ENCODE data around the gene CEP170B. TPM values are rescaled to one million over a fixed set of nuclear protein-coding genes. Genes with fewer than 3 reads are reported as not detected.
"Not testable (repeated sequence)": the region's sequence is repeated elsewhere in the genome, so short reads cannot be mapped to it uniquely, and the experiment has no call there.

The CEP170B gene
- total RNA-seq, 2 donors from 2014 or later = 29.1 to 81.2 TPM

DNA sequence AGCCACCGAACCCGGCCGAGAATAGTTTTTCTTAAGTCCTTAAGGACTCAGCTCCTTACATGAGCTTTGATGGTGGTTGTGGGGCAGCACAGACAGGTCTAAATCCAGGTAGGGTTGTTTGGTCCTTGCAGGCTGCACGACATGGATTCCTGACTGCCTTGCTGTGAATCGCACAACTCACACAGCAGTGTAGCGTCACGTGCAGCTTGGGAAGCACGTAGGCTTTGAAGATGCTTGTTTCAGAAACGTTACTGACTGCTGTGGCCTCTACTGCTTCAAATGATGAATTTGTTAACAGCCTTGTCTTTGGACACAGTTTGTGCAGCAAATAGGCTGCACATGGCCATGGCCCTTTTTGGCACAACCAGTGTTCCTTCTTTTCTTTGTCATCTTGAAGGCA lies 34.3 kb upstream of the CEP170B start:
- intact Hi-C loops (cut with DNase I) = no loop called here
- H3K4me3 ChIP-seq = no peak overlapping the region
- TF ChIP-seq POLR2A (IDR thresholded peaks at IDR 0.05) (no peak), CTCF (IDR thresholded peaks at IDR 0.05) (no peak), POLR2AphosphoS5 (IDR thresholded peaks at IDR 0.05) (no peak)
- no peak for DNase-seq (ENCODE audit: low spot score)
- no peak overlapping the region for H3K27ac ChIP-seq
- WGBS = 70% methylated on average over 9 of the region's 9 CpGs
- H3K36me3 ChIP-seq = no peaks in the 10 kb centered on the region
- H3K9me3 ChIP-seq = no peaks in the 10 kb centered on the region
- no peaks in the 10 kb centered on the region for H3K4me1 ChIP-seq (replicated peaks)
- no peaks in the 10 kb centered on the region for H3K27me3 ChIP-seq (replicated peaks; ENCODE audit: insufficient read depth)

DNA sequence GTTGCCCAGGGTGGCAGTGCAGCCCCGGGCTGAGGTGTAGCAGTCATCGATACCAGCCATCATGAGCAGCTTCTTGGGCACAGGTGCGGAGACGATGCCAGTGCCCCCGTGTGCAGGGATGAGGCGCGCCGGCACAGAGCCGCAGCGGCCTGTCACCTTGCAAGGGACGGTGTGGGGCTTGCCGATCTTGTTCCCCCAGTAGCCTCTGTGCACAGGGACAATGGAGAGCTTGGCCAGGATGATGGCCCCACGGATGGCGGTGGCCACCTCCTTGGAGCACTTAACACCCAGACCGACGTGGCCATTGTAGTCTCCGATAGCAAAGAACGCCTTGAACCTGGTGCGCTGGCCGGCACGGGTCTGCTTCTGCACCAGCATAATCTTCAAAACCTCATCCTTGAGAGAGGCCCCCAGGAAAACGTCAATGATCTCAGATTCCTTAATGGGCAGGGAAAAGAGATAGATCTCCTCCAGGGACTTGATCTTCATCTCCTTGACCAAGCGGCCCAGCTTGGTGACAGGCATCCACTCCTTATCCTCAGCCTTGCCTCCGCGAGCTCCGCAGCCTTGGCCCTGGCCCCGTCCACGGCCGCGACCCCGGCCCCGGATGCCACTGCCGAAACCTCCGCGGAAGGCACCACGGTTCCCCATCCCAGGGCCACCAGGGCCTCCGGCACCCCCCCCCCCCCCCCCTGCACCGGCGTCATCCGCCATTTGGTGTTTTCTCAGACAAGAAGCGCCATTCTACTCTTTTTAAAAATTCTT lies 28.7 kb upstream of the CEP170B start:
- H3K27ac ChIP-seq; H3K27me3 ChIP-seq (replicated peaks; ENCODE audit: insufficient read depth); H3K9me3 ChIP-seq; H3K4me1 ChIP-seq (replicated peaks); H3K36me3 ChIP-seq; DNase-seq (ENCODE audit: low spot score); H3K4me3 ChIP-seq; intact Hi-C loops (cut with DNase I): not testable (repeated sequence)
- 91% methylated on average over 38 of the region's 41 CpGs for WGBS

DNA sequence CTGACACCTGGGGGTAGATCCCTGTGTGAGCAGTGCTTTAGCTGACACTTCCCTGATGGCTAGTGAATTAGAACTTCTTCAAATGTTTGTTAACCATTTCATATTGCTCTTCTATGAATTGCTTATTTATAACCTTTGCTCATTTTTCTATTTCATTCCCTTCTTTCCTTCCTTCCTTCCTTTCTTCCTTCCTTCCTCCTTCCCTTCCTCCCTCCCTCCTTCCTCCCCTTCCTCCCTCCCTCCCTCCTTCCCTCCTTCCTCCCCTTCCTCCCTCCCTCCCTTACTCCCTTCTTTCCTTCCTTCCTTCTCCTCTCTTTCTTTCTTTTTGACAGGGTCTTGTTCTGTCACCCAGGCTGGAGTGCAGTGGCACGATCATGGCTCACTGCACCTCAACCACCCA lies 23.3 kb upstream of the CEP170B start:
- 88% methylated on average over 1 of the region's 1 CpG for WGBS
- H3K9me3 ChIP-seq = no peaks in the 10 kb centered on the region
- H3K4me1 ChIP-seq (replicated peaks) = peaks cover 6% of the 10 kb centered on the region
- no peak overlapping the region for H3K4me3 ChIP-seq
- H3K27me3 ChIP-seq (replicated peaks; ENCODE audit: insufficient read depth) = no peaks in the 10 kb centered on the region
- no peaks in the 10 kb centered on the region for H3K36me3 ChIP-seq
- no peak for DNase-seq (ENCODE audit: low spot score)
- TF ChIP-seq POLR2AphosphoS5 (IDR thresholded peaks at IDR 0.05) (no peak), CTCF (IDR thresholded peaks at IDR 0.05) (no peak), POLR2A (IDR thresholded peaks at IDR 0.05) (no peak)
- intact Hi-C loops (cut with DNase I) = no loop called here
- no peak overlapping the region for H3K27ac ChIP-seq

DNA sequence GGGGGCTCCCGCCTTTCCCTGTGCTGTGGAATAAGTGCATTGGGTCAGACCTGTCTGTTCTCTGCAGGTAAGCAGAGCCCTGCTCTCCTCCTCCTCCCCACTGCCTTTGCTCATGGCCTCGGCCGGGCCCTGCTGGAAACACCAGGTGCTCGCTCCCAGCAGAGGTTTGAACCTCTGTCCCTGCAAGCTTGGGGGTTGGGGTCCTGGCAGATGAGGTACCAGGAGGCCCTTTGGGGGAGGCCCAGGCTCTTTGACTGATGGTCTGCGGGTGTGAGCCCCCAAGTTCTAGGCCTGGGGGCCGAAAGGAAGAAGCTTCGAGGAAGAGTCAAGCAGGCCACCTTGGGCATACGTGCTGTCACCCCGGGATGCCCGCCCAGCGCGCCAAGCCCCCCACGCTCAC lies 22.1 kb upstream of the CEP170B start:
- no peak overlapping the region for H3K27ac ChIP-seq
- H3K36me3 ChIP-seq = no peaks in the 10 kb centered on the region
- no peaks in the 10 kb centered on the region for H3K27me3 ChIP-seq (replicated peaks; ENCODE audit: insufficient read depth)
- no peaks in the 10 kb centered on the region for H3K9me3 ChIP-seq
- no peak overlapping the region for H3K4me3 ChIP-seq
- H3K4me1 ChIP-seq (replicated peaks) = peaks cover 6% of the 10 kb centered on the region
- TF ChIP-seq CTCF (IDR thresholded peaks at IDR 0.05) (no peak), POLR2A (IDR thresholded peaks at IDR 0.05) (no peak), POLR2AphosphoS5 (IDR thresholded peaks at IDR 0.05) (no peak)
- intact Hi-C loops (cut with DNase I) = no loop called here
- 78% methylated on average over 7 of the region's 13 CpGs for WGBS
- DNase-seq (ENCODE audit: low spot score) = no peak

- Histone ChIP-seq H3K4me3 (peak overlapping the region; percentile 22 to 31), H3K9me3 (no peaks in the 10 kb centered on the region), H3K4me1 (replicated peaks) (peaks cover 6% of the 10 kb centered on the region), H3K36me3 (no peaks in the 10 kb centered on the region), H3K27me3 (replicated peaks; ENCODE audit: insufficient read depth) (no peaks in the 10 kb centered on the region), H3K27ac (no peak overlapping the region)
- intact Hi-C loops (cut with DNase I) = no loop called here
- TF ChIP-seq POLR2AphosphoS5 (IDR thresholded peaks at IDR 0.05) (no peak), POLR2A (IDR thresholded peaks at IDR 0.05) (no peak)
- DNase-seq (ENCODE audit: low spot score) = no peak
- WGBS = under 1% methylated on average over 68 of the region's 69 CpGs
Observed at GRCh38 chr14:104843442-104844305, 21.4 kb upstream of the CEP170B start.

Measured in prostate gland (tissue), 2 donors.